Thyroid gland (tissue), 4 donors: ENCODE measurements around the gene FHIT. TPM values are rescaled to one million over a fixed set of nuclear protein-coding genes. Genes with fewer than 3 reads are reported as not detected.

Experiments
- DNase-seq, 2 donors: peaks; one replicate each; pipeline ENCODE4 v3.0.0-alpha.2; 2019
- H3K27ac ChIP-seq, 3 donors: fragments of 200-600 bp; sonication (generic); 1 replicate in 2 of 3; 2 replicates in 1 of 3; pipeline ENCODE4 v1.5.1; 2016 to 2019; ENCODE audit warnings: mild to moderate bottlenecking in 1 of 3, moderate library complexity in 1 of 3
- H3K27me3 ChIP-seq: fragments of 200-600 bp; sonication (generic); one replicate; pipeline ENCODE4 v1.5.1; 2019
- H3K36me3 ChIP-seq, 2 donors: fragments of 200-600 bp; sonication (generic); one replicate each; pipeline ENCODE4 v1.5.1; 2016 to 2019
- H3K4me1 ChIP-seq, 2 donors: fragments of 200-600 bp; sonication (generic); one replicate each; pipeline ENCODE4 v1.5.1; 2017 to 2019
- H3K4me3 ChIP-seq, 3 donors: fragments of 200-600 bp; sonication (generic); replicated peaks in 1 of 3; 1 replicate in 2 of 3; 2 replicates in 1 of 3; pipeline ENCODE4 v1.5.1; 2016; ENCODE audit warnings: mild to moderate bottlenecking in 1 of 3
- H3K9me3 ChIP-seq: fragments of 200-600 bp; sonication (generic); one replicate; pipeline ENCODE4 v1.5.1; 2017
- CTCF ChIP-seq, 6 experiments: fragments of 200-600 bp in 3 of 6; fragments of 450-650 bp in 3 of 6; sonication (generic) in 3 of 6; IDR thresholded peaks; one replicate each; pipeline ENCODE4 v1.5.1; 2016 to 2019; ENCODE audit warnings: antibody characterized with exemption in 6 of 6, mild to moderate bottlenecking in 2 of 6, inconsistent platforms in 1 of 6, moderate library complexity in 1 of 6
- POLR2A ChIP-seq, 2 donors: fragments of 450-650 bp; IDR thresholded peaks; one replicate each; pipeline ENCODE4 v1.6.1; 2017; ENCODE audit warnings: antibody characterized with exemption in 2 of 2, mild to moderate bottlenecking in 2 of 2, moderate library complexity in 1 of 2
- WGBS, 2 donors: methylation state at CpG; one replicate each; pipeline ENCODE4 v1.1.5; 2017; 5-methylcytosine and 5-hydroxymethylcytosine counted together
- intact Hi-C: fragments of 100-400 bp; cut with DNase I; formaldehyde crosslinking; loops from one replicate; pipeline ENCODE4 v1.15.1; 2023
- total RNA-seq, 4 donors: library from RNA; depleted of rRNA; stranded (reverse); fragments of >200 nt; gene quantifications; one replicate each; pipeline ENCODE4 v1.2.3, GENCODE V29; 2016

The FHIT gene
- total RNA-seq, 4 donors from 2014 or later, result 12.2 to 18.9 (median 16.2) TPM

GRCh38 chr3:61117045-61117898 is 134.0 kb downstream of the FHIT start:
- no peak overlapping the region for H3K4me3 ChIP-seq
- no peaks in the 10 kb centered on the region for H3K27me3 ChIP-seq
- DNase-seq, result no peak
- no peak overlapping the region for H3K27ac ChIP-seq
- peaks cover 0 to 6% of the 10 kb centered on the region in 2 donors for H3K4me1 ChIP-seq
- intact Hi-C loops, result no loop called here
- WGBS, 2 donors, result 72 to 74% methylated on average over 7 of the region's 7 CpGs
- TF ChIP-seq CTCF (IDR thresholded peaks at IDR 0.05) (no peak), POLR2A (IDR thresholded peaks at IDR 0.05) (no peak)
- no peaks in the 10 kb centered on the region for H3K36me3 ChIP-seq
- no peaks in the 10 kb centered on the region for H3K9me3 ChIP-seq

- intact Hi-C loops, result no loop called here
- WGBS, 2 donors, result 84 to 85% methylated on average over 4 of the region's 4 CpGs
- Histone ChIP-seq H3K27ac (no peak overlapping the region), H3K4me3 (no peak overlapping the region), H3K9me3 (no peaks in the 10 kb centered on the region), H3K4me1 (peaks cover 0 to 6% of the 10 kb centered on the region in 2 donors), H3K36me3 (no peaks in the 10 kb centered on the region), H3K27me3 (no peaks in the 10 kb centered on the region)
- no peak for TF ChIP-seq CTCF (IDR thresholded peaks at IDR 0.05)
- no peak for TF ChIP-seq POLR2A (IDR thresholded peaks at IDR 0.05)
- no peak for DNase-seq
Observed at GRCh38 chr3:61114316-61114953, 136.8 kb downstream of the FHIT start.

- no peak overlapping the region for H3K4me3 ChIP-seq
- H3K4me1 ChIP-seq, result no peaks in the 10 kb centered on the region
- TF ChIP-seq CTCF (IDR thresholded peaks at IDR 0.05) (no peak), POLR2A (IDR thresholded peaks at IDR 0.05) (no peak)
- WGBS, 2 donors, result 92 to 96% methylated on average over 4 of the region's 4 CpGs
- no peaks in the 10 kb centered on the region for H3K9me3 ChIP-seq
- H3K27me3 ChIP-seq, result no peaks in the 10 kb centered on the region
- no peak for DNase-seq
- intact Hi-C loops, result no loop called here
- no peak overlapping the region for H3K27ac ChIP-seq
- no peaks in the 10 kb centered on the region for H3K36me3 ChIP-seq
Observed at GRCh38 chr3:61111825-61112224, 139.4 kb downstream of the FHIT start.

GRCh38 chr3:61110576-61110975 is 140.7 kb downstream of the FHIT start:
- intact Hi-C loops, result no loop called here
- Histone ChIP-seq H3K4me1 (no peaks in the 10 kb centered on the region), H3K4me3 (no peak overlapping the region), H3K9me3 (no peaks in the 10 kb centered on the region), H3K27ac (no peak overlapping the region), H3K36me3 (no peaks in the 10 kb centered on the region), H3K27me3 (no peaks in the 10 kb centered on the region)
- WGBS, 2 donors, result 94 to 97% methylated on average over 2 of the region's 2 CpGs
- DNase-seq, result no peak
- no peak for TF ChIP-seq POLR2A (IDR thresholded peaks at IDR 0.05)
- TF ChIP-seq CTCF (IDR thresholded peaks at IDR 0.05), result no peak
